ENCODE measurements around the gene GRHL1.

GRHL1 gene

DNA sequence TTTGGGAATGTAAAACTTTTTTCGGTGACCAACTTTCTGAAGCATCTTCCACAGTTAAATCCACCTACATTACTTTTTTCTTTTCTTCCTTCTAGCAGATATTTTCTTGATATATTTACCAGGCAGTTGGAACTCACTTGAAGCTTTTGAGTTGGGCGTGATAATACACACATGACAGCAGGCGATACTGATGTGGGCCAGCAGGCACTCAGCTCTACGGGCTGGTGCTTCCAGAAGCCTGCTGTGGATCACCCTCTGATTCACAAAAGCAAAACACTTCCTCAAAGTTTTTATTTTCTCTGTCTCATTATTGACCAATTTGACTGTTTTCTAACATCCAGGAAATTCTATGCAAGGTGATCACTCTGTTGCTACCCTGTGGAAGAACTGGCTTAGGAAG is 22.9 kb downstream of the GRHL1 start:
- no peak for DNase-seq

DNA sequence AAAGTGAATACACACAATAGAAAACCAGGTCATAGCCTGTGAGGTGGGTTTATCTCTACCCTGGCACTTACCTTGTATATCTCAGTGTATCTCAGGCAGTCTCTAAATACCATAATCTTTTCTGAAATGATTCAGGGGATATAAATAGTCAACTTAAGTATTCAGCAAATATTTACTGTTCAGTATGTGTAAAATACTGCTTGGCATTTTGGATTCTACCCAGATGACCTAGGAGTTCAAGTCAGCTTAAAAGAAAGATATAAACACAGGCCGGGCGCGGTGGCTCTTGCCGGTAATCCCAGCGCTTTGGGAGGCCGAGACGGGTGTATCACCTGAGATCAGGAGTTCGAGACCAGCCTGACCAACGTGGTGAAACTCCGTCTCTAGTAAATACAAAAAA is 23.8 kb downstream of the GRHL1 start:
- no peak for DNase-seq

DNA sequence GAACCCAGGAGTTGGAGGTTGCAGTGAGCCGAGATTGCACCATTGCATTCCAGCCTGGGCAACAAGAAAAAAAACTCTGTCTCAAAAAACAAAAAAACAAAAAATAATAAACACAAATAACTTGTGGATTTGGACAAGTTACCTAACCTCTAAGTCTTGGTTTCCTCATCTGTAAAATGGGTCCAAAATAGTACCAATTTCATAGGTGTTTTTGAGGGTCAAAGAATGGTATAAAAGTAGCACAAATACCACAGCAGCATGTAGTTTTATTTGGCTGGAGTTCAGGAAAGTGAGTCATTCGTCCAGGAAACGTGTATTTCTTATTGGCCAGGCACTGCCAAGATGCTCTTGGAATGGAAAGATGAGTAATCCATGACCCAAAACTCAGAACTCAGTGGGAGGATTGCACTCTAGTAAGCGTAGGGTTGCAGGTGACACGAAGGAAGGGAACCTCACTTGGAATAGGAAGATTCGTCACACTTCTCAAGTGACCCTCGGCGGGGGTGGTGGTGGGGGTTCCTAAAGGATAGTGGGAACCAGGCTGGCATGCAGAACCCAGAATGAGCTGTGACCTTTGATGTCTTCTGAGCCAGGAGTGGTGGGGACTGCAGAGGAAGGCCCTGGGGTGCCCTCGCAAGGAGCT is 24.4 kb downstream of the GRHL1 start:
- DNase-seq = peak; percentile 10

DNA sequence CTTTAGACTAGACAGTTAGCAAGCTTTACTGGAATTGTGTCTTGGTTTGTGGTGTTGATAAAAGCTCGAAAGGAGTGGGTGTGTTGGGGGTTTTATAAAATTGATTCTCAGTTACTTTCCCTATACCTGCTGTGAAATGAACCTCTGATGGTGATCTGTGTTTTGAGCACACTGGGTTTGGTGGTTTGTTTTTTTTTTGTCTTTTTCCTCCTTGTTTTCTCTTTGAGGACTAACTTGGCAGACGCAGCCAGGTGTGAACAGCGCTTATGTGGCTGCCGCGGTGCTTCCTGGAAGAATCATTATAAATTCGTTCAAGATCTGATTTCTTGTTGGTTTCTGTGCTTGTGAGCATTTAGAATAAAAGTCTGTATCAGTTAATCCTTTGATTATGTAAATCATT is 28.5 kb downstream of the GRHL1 start:
- DNase-seq = no peak

DNA sequence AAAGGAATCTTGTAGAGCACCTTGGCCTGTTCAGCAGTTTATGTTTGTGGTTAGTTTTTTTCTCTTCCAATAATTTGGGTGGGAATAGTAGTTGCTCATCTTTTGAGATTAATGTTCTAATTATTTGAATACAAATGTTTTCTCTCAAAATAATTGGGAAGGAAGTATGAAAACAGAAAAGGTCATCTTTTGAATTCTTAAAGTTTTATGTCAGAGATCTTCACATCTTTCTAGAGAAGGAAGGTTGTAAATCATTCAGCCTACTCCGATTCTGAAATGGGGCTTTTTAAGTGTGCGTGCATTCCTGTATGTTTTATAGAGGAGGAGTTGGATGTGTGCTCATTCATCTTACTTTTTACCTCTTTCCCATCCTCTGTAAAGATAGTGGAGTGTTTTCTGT is 29.0 kb downstream of the GRHL1 start:
- no peak for DNase-seq

DNA sequence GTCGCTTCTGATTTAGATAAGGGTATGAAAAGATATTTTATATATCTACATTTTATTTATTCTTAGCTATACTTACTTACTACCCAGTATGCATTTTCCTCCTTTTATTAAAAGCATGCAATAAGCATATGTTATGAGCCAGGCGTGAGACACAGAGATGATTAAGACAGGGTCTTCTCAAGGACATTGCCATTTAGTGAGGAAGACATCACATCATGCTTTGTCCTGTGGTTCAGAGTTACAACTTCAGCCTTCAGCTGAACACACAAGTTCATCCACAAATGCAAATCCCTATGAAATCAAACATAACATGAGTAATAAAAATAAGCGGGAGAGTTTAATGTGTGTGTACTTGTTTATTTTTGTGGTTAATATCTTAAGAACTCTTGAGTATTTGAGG is 30.2 kb downstream of the GRHL1 start:
- DNase-seq = no peak

DNA sequence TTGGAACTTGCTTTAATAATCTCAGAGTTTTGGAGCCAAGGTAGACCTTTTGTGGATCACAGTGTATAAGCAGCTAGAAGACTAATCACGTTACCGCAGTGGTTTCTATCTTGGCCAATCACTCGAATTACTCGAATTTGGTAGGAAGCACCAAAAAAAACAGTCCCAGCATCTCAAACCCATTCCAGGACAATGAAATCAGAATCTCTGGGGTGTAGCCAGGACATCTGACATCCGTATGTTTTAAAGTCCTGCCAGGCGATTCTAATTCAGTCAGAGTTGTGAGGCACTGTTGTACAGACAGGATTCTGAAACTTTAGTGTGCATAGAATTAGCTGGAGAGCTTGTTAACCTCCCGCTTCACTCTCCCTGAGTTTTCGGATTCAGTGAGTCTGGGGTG is 30.8 kb downstream of the GRHL1 start:
- no peak for DNase-seq

DNA sequence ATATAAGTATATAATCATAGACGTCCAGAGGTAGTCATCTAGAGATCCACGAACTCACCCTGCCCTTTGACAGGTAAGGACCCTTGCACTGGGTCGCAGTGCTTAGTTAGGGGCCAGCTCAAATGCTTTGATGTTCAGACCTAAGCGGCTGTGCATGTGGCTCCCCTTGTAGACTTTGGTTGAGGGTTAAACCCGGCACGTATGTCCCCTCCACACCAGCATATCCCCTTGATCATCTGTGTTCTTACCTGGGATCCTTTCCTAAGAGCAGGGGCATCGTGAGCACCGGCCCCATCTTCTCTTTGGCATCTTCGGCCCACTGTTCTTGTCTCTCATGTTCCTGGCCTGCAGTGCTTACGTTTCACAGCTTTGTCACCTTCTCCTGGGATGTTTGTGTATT is 31.4 kb downstream of the GRHL1 start:
- DNase-seq = no peak

DNA sequence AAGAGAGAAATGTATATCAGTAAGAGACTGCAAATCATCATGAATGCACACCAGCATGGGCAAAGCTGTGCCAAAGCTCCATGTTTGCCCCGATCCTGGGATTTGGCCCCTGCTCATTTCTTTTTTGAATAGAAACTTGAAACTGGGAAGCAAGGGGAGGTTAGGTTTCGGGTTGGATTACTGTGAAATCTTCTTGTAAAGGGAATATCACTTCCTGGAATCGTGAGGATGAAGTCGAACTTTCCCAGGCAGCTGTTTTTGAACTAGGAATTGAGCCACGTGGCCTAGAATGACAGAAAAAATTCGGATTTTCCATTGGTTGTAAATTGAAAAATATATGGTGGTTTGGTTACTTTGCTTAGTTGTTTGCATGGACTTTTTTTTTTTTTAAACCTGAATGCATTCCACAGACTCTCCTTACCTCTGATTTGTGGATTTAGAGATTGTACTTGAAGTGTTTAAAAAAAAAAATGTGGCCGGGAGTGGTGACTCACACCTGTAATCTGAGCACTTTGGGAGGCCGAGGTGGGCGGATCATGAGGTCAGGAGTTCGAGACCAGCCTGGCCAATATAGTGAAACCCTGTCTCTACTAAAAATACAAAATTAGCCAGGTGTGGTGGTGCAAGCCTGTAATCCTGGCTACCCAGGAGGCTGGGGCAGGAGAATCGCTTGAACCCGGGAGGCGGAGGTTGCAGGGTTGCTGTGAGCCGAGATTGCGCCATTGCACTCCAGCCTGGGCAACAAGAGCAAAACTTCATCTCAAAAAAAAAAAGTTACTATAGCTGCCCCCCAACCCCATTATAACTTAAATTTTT is 32.1 kb downstream of the GRHL1 start:
- DNase-seq = no peak

DNA sequence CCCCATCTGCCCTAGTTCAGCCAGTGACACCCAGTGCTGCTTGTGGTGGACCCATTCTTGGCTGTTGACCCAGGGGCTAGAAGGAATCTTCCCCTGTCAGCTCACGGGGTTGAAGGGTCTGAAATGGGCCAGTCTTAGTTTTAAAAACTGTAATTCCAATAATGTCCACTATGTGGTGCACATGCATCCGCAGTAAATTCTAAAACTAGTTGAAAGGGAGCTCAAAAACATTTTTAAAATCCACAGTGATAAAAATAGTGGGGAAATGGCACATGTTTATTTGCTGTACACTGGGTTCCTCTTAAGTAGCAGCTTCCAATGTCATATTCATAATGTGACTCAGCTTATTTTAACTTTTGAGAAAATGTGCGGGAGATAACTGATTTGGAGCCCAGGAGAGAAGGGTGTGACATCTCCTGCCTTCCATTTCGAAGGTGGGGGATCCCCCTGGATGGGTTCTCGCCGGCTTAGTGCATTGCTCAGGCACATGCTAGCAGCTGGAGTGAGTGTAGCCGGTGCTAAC is 32.8 kb downstream of the GRHL1 start:
- no peak for DNase-seq

DNA sequence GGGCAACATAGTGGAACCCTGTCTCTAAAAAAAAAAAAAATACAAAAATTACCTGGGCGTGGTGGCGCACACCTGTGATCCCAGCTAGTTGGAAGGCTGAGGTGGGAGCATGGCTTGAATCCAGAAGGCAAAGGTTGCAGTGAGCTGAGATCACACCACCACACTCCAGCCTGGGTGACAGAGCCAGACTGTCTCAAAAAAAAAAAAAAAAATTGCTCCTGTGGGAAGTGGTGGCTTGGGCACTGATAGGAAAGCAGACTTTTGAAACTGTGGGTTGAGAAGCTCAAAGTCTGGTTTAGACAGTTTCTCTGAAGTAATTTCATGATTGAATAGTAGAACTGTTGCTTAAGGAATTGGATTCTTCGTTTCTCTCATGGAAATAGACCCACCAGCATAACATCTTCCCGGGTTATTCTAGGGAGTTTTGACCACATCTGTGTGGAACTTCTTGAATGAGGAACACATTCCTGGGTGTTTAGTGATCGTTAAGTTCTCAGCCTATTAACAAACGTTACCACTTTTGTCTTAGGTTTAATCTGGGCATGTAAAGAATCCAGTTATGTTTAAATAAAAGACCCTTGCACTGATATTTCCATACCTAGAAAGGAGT is 33.5 kb downstream of the GRHL1 start:
- no peak for DNase-seq

DNA sequence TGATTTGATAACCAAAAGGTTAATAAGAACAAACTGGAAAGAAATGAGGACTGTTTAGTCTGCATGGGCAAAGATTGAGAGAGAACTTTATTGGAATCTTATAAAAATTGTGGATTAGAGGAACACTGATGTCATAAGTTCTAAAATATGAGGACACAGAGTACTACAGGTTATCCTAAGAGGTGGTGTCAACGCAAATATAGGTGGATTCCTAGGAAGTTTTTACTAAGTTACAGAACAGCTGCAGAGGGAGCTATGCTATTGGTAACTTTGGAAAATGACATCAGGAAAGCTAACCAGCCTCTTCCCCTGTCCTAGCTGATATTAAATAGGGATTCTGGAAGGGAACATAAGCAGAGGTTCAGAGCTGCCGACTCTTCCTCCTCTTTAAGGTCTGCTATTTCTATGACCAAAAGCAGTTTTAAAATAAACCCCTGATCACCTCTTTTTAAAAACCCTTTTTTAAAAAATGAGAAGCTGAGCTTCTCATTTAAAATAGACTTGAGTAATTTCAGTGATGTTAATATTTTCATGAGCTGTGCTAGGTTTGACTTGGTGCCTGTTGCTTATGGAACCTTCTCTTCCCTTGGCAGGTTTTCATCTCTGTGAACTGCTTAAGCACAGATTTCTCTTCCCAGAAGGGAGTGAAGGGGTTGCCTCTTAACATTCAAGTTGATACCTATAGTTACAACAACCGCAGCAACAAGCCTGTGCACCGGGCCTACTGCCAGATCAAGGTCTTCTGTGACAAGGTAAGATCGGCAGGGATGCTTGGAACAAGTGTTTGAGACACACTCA is 34.2 kb downstream of the GRHL1 start:
- no peak for DNase-seq

DNA sequence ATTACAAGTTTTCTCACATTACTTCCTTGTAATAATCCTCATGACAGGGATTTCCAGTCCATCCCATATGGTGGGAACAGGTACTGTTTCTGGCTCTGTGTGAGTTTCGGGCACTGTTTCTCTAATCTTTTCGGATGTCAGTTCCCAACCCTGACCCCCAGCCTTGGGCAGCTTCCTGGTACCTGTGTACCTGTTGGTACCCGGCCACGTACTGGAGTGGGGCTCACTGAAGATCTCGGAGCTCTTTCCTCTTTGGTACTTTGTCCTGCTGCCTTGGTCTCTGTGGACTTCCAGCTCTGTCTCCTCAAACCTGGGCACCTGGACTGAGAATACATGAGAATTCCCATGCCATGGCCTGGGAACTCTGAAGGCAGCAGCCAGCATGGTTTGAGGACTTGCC is 36.8 kb downstream of the GRHL1 start:
- no peak for DNase-seq

DNA sequence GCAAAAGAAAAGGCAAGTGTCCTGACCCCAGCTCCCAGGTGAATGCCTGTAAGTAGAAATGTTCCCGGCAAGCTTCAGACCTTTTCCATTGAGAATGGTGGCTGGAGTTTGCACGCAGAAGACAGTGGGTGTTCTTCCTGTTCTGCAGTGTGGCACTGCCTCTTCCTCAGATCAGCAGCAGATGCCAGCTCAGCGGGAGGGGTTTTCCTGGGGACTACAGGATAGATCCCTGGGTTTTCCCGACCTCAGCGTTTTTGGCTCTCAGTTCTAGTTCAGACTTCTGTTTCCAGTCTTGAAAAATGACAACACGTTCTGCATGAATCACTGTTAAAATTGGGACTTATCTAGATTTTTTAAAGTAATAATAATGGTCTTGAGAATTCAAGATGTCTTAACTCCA is 39.2 kb downstream of the GRHL1 start:
- no peak for DNase-seq

DNA sequence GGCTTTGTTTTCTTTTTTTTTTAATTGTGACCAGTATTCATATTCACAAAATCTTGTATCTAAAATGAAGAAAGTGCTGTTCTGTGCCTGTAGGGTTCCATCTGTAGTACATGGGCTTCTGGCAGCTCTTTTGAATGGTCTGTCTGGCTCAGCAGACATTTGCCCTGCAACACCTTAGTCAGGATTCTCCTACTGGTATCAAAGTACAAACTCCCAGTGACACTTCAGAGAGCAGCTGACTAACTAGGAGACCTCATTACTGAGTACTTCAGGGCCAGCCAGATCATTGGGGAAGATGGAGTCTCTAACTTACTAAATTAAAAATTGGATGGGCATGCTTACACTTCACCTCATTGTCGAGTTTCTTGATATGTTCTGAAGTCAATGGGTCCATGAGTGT is 39.7 kb downstream of the GRHL1 start:
- no peak for DNase-seq

DNA sequence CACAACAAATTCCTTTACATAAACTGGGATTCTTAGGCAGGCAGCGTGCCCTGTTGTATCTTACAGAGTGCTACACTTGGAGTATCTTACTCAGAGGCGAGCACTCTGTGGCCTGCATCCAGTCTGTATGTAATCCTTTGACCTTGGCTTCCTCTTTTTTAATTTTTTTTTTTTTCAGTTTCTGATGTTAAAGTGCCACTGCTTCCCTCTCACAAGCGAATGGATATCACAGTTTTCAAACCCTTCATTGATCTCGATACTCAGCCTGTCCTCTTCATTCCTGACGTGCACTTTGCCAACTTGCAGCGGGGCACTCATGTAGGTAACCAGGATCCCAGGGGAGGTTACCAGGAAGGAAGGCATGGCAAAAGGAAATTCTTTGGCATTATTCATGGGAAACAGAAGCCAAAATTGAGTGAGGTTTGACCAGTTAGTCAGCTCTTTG is 40.4 kb downstream of the GRHL1 start:
- DNase-seq = no peak

DNA sequence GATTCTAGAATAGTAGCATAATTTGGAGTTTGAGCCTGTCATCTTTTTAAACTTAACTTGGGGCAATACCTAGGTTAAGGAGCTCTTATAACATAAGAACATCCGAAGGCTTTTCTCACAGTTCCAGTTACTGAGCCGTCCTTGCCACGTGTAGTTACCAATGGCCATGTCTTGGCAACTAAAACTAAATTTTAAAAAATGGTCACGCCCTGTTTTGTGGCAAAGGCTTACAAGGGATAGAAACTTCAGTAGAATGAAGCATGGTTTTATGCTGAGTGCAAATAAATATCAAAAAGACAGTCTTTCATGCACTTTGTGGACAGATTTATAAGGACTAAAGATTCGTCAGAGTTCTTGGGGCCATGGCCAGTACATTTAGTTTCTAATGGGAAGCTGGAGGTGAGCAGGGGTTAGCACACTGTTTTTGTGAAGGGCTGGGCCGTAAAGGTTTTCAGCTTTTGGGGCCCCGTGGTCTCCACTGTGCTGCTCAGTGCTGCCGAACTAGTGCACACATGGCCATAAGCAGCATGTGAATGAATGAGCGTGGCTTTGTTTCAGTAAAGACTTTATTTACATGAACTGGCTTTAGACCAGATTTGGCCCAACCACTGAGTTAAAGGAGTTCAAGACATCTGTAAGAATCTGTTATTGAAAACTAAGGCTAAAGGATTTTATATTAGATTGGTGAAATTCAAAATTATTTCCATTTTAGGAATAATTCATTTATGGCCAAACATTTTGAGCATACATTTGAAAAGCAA is 41.1 kb downstream of the GRHL1 start:
- no peak for DNase-seq

DNA sequence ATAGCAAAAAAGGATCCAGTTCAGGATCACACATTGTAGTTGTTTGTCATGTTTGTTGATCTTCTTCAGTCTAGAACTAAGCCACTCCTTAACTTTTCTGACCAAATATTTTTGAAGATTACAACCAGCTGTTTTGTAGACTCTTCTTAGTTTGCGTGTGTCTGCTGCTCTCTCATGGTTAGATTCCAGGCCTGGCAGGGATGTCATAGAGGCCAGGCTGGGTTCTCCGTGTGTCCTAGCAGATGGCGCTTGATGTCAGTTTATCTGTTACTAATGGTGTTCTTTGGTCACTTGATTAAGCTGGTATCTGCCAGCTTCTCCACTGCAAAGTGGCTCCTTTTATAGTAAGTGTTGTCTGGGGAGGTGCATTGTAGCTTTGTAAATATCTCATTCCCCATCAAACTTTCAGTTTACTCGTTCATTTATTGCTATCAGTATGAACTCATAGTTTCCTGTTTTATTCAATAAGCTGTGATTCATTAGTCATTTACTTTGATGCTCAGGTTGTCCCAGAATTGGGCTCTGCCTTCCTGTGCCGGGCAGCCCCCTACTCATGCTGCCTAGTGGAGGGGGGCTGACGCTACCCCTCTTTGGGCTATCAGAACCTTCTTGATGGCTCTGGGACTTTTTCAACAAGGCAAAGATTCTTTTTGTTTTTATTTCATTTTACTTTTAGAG is 42.1 kb downstream of the GRHL1 start:
- DNase-seq = no peak

DNA sequence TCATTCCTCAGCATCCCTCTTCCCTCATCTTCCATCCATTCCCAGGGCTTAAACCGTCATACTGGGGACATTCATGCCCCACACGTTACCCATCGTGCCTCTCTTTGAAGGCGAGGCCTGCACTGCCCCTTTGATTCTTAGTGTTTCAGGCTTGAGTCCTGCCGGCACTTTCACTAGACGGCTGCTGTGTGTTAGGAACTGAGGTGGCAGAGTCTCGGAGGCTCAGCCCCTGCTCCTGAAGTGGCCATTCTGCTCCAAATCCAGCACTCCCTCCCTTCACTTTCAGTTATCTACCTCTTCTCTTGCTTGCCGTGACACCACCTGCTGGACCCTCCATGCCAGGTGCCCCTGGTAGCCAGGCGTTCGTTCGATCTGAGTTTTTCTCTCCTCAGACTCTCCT is 43.0 kb downstream of the GRHL1 start:
- no peak for DNase-seq

DNA sequence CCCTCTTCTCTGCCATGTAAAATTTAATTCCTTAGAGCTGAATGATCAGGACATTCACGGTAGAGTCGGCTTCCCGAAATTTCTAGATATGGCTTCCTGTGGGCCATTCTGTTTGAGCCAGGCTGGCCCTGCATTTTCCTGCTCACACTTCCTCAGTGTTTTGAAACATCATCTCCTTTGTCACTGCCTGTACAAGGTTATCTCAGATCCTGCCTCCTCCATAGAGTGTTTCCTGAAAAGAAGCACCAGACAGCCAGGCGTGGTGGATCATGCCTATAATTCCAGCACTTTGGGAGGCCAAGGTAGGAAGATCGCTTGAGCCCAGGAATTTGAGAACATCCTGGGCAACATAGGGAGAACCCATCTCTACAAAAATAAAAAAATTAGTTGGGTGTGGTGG is 43.6 kb downstream of the GRHL1 start:
- no peak for DNase-seq

DNA sequence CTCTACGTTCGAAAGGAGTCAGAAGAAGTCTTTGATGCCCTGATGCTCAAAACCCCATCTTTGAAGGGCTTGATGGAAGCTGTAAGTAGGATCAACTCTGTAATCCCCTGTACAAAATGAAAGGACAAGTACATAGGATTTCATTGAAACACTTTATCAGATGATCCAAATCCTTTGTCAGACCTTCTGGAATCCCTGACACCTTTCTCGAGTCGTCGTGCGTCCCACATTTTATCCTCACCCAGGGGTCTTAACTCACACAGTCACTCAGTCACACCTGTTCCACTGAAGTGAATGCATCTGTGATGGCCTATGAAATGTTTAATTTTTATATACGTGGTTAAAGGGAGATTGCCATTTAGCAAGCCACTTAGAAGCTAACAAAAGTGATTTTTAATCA is 44.8 kb downstream of the GRHL1 start:
- DNase-seq = no peak

DNA sequence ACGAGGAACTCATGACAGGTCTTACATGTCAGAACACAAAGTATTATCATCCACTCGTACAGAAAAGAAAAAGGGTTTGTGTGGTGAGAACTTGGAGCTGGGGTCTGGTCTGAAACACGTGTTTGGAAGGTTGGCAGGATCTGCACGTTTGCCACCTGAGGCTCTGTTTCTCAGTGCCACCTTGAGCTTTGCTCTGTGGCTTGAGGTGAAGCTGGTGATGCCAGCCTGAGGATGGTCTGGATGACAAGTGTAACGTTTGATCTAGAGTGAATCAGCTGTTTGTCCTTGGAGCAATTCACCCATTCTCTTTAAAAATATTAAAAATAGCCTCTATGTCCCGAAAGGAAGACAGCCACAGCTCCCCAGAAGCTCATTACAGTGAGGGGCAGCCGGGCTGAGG is 46.4 kb downstream of the GRHL1 start:
- DNase-seq = no peak

Measured in stimulated activated CD4-positive, alpha-beta T cell treated with anti-CD3 and anti-CD28 coated beads, Interleukin-12 subunit alpha, Interleukin-12 subunit beta, amount 100 ng/mL, for 4 hours (primary cell).